WI38 (cell line): ENCODE results near the gene PPARA.

Experiments used
- H3K4me3 ChIP-seq: 2 replicates; pipeline ENCODE4 v1.5.1; 2011; ENCODE audit warnings: low read depth, mild to moderate bottlenecking, control low read depth, low read length
- TF ChIP-seq, protein P1 (sequence below): IDR thresholded peaks from 2 replicates; pipeline ENCODE4 v1.5.1; 2012; ENCODE audit warnings: low read depth, mild to moderate bottlenecking, control low read depth, low read length

The PPARA gene

DNA sequence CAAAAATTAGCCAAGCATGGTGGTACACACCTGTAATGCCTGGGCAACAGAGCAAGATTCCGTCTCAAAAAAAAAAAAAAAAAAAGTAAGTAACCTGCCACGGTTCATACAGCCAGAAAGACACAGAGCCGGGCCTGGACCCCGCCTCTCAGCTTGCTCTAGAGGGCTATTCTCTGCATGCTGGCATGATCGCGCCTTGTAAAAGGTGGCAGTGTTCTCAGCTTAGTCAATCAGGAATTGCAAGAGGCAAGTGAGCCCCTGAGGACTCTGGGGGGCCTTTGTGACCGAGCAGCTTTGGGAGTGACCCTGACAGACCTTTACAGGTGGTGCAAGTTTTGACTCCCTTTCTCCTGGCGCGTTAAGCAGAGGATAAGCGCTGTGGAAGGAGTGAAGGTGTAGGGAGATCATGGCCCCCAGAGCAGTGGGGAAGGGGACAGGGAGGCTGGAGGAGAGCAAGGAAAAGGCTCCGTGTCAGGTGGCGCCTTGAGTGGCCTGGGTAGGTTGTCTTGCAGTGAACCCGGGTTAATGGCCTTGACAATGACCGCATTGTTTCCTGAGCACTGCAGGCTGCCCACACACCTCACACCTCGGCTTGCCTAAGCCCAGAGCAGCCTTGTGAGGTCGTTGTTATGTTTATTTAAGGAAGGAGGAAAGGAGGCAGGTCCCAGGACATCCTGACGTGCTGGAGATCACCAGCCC lies 50.9 kb downstream of the PPARA start:
- TF ChIP-seq, protein P1, sequence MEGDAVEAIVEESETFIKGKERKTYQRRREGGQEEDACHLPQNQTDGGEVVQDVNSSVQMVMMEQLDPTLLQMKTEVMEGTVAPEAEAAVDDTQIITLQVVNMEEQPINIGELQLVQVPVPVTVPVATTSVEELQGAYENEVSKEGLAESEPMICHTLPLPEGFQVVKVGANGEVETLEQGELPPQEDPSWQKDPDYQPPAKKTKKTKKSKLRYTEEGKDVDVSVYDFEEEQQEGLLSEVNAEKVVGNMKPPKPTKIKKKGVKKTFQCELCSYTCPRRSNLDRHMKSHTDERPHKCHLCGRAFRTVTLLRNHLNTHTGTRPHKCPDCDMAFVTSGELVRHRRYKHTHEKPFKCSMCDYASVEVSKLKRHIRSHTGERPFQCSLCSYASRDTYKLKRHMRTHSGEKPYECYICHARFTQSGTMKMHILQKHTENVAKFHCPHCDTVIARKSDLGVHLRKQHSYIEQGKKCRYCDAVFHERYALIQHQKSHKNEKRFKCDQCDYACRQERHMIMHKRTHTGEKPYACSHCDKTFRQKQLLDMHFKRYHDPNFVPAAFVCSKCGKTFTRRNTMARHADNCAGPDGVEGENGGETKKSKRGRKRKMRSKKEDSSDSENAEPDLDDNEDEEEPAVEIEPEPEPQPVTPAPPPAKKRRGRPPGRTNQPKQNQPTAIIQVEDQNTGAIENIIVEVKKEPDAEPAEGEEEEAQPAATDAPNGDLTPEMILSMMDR: no peak
- no peak overlapping the region for H3K4me3 ChIP-seq

DNA sequence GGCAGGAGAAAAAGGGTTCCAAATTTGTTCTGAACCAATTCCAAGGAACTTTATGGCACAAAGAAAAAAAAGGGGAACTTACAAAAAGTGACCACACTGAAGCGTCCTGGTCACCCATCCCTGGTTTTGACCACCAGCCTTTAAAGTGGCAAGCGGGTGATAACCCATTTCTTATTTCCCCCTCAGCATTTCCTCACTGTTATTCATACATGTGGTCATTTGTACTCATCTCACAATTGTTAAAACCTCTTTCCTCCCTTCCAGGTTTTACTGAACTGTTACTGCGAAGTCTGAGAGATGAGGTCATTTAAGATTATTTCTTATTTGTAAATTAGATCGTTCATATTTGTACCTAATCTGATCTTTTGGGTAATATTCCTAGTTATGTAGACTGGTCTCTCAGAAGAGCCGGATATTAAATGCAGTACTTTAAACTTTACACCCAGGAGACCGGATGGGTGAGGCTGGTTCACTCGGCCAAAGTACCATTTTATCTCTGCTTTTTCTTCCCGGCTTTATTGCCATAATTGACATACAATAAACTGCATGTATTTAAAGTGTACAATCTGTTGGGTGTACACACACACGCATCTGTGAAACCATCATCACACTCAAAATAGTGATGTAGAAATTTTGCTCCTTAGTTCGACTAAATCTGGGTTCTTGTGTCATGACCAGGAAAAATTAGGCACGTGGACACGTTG lies 52.7 kb downstream of the PPARA start:
- TF ChIP-seq, protein P1: no peak
- no peak overlapping the region for H3K4me3 ChIP-seq

DNA sequence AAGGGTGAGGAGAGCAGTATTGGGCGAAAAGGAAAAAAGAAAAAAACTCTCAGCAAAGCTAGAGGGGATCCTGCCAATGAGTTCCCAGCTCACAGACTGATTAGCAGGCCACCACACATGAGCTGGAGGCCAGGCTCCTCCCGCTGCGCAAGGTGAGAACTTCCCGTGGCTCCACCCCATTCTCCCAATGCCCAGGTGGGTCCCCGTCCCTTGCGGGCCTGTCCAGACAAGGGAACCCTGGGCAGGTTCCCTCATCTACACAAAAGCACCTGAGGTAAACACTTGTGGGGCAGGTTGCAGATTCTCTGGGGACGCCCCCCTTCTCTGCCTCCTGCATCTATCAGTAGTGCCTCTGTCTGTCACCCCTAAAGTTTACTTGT lies 53.3 kb downstream of the PPARA start:
- TF ChIP-seq, protein P1: no peak
- no peak overlapping the region for H3K4me3 ChIP-seq

DNA sequence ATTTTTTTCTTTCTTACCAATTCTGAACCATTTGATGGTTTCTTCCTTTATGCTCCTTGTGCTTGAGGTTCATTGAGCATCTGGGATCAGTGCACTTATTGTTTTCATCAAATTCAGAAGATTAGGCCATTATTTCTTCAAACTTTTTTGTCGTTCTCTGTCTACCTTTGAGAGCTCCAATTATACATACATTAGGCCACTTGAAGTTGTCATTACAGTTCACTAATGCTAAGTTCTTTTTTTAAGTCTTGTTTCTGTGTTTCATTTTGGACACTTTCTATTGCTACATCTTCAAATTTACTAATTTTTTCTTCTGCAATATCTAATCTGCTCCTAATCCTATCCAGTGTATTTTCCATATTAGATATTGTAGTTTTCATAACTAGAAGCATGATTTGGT lies 58.9 kb downstream of the PPARA start:
- H3K4me3 ChIP-seq: no peak overlapping the region
- TF ChIP-seq, protein P1: no peak

DNA sequence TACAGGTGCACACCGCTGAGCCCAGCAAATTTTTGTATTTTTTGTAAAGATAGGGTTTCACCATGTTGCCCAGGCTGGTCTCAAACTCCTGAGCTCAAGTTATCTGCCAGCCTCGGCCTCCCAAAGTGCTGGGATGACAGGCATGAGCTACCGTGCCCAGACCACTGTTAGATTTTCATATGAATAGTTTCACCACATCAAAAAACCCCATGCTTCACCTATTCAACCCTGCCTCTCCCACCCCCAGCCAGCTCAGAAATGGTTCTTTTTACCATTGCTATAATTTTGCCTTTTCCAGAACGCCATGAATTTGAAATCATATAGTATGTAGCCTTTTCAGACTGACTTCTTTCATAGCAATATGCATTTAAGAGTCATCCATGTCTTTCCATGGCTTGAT lies 61.9 kb downstream of the PPARA start:
- TF ChIP-seq, protein P1: no peak
- H3K4me3 ChIP-seq: no peak overlapping the region

DNA sequence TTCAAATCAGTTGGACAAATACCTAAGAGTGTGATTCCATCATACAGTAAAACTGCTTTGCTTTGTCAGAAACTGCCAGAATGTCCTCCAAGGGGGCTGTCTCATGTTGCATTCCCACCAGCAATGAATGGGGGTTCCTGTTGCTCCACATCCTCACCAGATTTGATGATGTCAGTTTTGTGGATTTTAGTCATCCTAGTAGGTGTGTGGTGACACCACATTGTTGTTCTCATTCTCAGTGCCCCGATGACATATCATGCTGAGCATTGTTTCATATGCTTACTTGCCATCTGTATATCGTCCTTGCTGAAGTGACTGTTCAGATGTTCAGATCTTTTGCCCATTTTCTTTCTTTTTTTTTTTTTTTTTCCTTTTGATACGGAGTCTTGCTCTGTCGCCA lies 62.7 kb downstream of the PPARA start:
- TF ChIP-seq, protein P1: no peak
- H3K4me3 ChIP-seq: no peak overlapping the region

DNA sequence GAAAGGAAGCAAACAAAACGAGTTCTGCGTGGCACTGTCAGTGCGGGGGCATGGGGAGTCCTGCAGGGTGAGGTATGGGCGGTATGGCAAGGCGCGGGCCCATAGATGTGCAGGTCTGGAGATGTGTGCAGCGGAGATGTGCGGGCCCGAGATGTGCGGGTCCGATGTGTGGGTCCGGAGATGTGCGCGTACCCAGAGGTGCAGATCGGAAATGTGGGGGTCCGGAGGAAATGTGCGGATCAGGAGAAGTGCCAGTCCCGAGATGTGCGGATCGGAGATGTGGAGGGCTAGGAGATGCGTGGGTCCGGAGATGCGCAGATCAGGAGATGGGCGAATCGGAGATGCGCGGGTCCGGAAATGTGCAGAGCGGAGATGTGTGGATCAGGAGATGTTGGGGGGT lies 63.8 kb downstream of the PPARA start:
- TF ChIP-seq, protein P1: no peak
- H3K4me3 ChIP-seq: no peak overlapping the region
